Germinal center (tissue), 1 donor: ENCODE data around the gene ARHGEF40.

Experiments used
- DNase-seq: peaks from one replicate; pipeline ENCODE4 v3.0.0; 2012; ENCODE audit warnings: mixed read lengths, low spot score

ARHGEF40 gene

GRCh38 chr14:21083565-21084325 is 13.6 kb downstream of the ARHGEF40 start:
- no peak for DNase-seq

DNA sequence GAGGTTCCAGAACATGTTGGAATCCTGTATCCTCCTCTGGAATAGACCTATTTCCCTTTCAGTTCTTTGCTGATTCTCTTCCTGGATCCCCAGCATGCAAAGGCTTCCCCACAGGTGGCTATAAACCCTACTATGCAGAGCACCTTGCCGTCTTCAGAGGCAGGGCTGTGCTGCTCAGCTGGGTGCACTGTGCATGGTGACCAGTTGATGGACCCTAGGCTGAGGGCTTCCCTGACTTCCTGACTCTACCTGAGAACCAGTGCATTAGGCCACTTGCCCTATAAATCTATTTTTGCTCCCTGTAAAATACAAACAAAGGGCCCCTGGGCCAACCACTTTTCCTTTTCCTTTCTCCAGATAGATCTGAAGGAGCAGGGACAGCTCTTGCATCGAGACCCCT is 14.3 kb downstream of the ARHGEF40 start:
- no peak for DNase-seq

- no peak for DNase-seq
These were observed 15.1 kb downstream of the ARHGEF40 start for GRCh38 chr14:21084998-21085853.

GRCh38 chr14:21086908-21087293 is 16.8 kb downstream of the ARHGEF40 start:
- DNase-seq, result no peak

DNA sequence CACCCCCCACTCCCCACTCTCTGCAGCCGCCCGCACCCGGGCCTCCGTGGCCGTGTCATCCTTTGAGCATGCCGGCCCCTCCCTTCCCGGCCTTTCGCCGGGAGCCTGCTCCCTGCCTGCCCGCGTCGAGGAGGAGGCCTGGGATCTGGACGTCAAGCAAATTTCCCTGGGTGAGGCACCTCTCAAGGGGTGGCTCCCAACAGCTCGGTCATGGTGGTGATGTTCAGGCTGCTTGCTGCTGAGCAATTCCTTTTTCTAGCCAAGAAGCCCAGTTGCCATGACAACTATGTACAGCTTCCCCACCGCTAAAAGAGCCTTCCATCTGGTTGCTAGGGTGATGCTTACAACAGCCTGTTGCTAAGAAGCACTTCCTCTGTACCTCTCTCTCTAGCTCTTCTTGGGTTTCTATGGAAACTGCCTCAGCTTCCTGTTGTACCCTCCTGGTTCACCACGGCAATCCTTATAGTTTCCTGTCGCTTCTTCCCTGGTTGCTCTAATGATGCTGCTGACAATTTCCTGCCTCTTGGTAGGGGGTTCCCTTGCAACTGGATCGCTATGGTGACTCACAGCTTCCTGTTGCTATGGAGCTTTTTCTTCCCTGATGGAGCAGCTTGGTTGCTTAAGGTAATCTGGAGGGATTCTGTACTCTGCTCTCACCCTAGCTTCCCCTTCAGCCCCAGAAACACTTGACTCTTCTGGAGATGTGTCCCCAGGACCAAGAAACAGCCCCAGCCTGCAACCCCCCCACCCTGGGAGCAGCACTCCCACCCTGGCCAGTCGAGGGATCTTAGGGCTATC is 17.4 kb downstream of the ARHGEF40 start:
- peak; percentile 71 for DNase-seq

GRCh38 chr14:21088687-21089086 is 18.6 kb downstream of the ARHGEF40 start:
- no peak for DNase-seq

- DNase-seq, result no peak
These were observed 19.2 kb downstream of the ARHGEF40 start for GRCh38 chr14:21089271-21089670.

DNA sequence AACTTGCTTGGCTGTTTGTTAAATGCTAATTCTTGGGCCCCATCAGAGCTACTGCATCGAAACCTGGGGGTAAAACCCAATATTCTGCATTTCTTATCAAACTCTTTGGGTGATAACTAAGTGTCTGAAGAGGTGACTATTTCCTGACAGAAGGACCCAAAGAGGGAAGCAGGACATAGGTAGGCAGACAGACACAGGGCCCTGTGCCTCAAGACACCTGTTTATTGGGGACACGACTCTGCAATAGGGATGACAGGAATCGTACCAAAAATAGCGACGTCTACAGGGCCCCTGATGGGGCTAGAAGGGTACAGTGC is 19.7 kb downstream of the ARHGEF40 start:
- no peak for DNase-seq

DNA sequence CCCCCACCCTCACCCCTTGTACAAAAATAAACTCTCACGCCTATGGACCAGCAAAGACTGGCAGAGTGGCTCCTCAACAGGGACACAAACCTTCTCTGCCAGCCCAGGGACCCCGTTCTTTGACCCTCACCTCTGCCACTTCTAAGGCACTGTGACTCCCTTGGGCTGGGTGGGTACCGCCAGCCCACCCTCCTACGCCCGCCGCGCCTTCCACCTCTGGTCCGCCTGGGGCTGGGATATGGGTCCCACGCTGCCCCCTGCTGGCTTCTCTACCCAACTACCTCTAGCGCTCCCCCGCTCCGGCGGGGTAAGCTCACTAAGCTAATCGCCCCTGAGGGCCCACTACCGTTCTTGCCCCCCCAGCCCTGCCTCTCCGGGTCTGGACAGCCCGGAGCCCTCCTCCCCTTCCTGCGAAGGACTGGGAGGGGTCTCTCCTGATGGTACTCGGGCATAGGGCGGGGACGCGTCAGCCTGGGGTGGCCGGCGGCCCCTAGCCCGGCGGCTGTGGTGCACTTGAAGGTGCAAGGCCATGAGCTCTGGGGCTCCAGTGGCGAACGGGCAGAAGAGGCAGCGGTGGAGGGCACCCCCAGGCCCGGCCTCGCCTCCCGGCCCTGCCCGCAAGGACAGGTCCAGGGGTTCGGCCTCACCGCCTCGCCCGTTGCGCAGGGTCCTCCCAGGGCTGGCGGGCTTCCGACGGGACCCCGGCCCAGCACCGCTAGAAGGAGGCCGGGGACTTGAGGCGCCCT is 20.3 kb downstream of the ARHGEF40 start:
- no peak for DNase-seq

DNA sequence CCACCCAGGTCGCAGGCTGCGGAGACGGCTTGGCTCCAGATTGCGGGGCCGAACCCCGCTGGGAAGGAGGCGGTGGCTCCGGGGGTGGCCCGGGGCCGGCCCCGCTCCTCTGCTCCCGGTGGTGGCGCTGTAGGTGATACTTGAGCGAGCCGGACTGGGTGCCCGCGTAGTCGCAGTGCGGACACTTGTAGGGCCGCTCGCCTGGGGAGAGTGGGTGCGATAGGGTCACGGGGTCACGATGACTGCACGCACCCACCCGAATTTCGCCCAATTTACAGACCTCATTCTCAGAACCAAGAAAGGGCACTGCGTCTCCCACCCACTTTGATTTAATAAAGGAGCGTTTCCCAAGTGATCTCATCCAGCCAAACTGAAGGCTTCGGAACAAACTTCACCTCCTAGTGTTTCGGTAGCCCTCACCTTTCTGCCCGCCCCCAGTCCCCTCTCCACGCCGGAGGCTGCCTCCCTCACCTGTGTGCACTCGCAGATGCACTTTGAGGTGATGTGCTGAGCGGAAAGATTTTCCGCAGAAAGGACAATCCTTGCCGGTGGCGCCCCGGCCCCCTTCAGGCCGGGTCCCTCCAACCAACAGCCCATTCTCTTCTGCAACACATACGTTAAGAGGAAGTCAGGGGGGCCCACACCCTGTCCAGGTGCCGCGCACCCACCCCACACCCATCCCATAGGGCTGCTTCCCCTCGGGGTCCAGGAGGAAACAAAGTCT is 21.0 kb downstream of the ARHGEF40 start:
- no peak for DNase-seq

- DNase-seq, result no peak
These were observed 21.7 kb downstream of the ARHGEF40 start for GRCh38 chr14:21091821-21092272.

DNA sequence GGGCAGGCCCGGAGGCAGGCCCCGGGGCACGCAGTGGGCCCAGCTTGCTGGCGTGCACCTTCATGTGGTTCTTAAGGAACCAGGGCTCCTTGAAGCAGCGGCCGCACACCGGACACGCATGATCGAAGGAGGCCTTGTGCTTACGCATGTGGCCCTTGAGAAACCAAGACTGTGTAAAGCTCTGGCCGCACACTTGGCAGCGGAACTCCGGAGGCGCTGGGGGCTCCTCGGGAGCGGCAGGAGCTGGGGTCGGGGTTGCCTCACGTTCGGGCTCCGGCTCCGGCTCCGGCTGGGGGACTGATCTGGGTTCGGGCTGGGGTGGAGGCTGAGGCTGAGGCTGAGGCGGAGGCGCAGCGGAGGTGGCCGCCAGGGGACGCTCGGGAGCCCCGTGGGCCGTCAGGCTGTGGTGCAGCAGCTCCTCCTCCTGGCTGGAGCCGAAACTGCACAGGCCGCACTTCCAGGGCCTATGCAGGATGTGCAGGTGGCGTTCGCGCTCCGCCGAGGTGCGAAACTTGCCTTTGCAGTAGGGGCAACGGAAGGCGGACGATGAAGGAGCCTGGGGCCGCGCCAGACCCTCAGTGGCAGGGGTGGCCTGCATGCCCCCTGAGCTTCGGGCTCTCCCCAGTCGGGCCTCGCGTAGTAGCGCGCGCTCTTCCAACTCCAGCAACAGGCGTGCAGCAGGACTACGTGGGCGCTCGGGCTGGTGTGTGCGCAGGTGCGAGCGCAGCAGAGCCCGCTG is 22.3 kb downstream of the ARHGEF40 start:
- peak; percentile 91 for DNase-seq

- no peak for DNase-seq
These were observed 22.9 kb downstream of the ARHGEF40 start for GRCh38 chr14:21093018-21093417.

DNA sequence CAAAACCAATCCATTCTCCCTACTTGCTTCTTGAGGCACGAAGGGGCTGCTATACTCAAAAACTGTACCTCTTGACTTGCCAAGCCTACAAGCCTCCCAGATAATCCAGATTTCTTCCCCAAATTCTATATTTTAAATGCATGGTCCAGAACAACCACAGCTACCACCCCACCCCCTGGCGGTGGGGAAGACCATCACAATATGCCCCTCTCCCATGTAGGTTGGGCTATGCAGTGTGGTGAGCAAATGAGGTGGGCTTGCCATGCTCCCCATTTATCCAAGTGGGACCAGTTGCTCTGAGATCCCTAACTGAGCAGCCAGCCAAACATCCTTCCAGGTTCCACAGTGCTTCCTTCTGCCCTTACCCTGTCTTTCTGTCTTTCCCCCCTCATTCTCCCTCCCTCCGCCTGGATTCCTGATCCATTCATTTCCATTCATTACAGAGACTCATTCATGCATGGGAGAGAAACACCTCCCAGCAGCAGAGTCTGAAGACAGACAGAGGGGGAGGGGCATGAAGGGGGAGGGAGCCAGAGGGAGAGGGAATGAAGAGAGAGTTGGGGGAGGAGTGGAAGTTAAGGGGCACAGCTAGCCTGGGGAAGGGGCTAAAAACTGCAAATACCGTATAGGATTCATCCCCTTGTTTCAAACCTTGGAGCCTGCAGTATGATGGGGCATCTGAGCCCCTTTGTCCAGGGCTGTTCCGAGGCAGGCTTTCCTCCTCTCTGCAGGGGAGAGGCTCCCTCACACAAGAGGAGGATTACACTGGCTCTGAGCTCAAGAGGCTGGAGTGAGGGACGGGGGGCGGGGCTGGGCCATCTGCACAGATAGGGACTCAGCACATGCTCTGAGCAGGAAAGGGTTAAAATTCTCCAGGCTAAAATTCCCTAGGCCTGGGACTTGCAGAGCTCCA is 23.9 kb downstream of the ARHGEF40 start:
- DNase-seq, result no peak

DNA sequence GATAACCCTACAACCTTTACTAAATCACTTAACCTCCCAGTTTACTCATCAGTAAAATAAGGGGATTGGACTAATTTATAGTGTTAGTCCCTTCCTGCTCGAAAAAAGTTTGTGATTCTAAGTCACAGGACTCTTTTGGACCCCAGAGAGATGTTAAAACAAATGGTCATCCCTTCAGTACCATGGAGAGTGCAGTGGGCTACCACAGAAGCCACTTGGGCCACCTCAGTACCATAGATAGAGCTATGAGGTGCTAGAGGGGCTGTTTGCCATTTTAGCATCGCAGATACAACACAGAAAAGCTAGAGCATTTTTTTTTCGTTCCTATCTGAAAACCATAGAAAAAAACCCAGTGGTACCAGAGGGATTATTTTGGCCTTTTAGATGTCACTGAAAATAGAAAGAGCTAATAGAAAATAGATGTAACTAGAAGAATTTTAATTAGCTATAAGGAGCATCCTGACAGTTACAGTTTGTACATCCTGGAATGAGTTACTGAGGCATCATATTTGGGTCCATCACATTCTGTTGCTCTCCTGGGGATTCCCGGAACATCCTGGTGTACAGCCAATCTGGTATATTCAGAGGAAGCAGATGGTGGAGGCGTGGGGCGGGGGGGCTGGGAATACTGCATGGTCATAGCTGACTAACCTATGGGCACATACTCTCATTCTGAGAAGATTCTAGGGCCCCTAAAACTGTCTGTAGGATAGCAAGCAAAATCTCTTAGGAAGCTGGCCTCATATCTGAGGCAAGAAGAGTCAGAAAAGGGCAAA is 25.5 kb downstream of the ARHGEF40 start:
- no peak for DNase-seq

- no peak for DNase-seq
These were observed 26.3 kb downstream of the ARHGEF40 start for GRCh38 chr14:21096438-21096837.

DNA sequence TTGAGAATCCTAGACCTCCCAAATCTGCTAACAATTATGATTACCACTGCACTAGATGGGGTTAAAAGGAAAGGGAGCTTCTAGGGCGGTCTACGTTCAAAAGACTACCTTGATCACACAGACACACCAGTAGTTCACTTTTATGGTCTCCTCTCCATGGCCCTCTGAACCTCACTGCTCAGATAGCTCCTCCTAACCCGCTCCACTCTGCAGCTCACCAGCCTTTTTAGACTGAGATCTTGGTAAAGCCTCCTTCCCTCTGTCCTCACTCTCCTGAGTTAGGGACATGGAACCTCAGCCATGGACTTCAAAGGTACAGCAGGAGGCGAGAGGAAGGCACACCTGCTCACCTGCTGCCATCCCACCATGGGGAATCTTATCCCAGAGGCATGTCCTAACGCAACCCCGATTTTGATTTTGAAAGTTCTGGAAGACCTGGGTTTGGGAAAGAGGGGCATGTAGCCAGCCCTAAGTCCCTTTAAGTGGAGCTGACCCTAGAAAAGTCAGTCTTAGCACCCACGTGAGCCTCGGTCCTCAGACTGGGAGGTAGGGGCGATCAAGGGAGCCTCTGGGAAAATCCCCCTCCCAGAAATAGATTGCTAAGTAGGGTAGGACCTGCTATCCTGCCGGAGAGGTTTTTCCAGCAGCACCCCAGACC is 27.0 kb downstream of the ARHGEF40 start:
- no peak for DNase-seq

DNA sequence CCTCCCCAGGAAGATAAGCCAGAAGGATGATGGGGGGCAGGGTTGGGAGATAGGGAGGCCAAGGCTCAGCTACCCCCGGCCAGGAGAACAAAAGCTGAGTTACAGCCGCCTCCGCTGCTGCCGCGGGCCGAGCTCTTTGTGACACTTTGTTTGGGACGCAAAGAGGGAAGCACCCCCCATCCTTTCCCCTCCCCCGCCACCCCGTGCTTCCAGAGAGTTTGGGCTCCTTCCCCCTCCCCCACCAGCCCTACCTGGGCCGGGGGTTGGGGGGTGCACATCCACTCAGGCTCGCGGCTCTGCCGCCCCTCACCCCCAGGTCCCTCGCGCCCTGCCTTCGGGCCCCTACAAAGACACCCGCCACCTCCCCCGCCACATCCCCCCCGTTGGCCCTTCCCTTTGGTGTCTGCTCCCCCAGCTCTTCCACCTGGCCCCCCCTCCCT is 27.6 kb downstream of the ARHGEF40 start:
- DNase-seq, result no peak
